HFF-Myc (cell line): ENCODE results near the gene BAX.
A peak's percentile ranks its signal among the peaks of the same experiment; 100 is the strongest.

Experiments used
- DNase-seq: peaks from one replicate; pipeline ENCODE4 v3.0.0-alpha.2; 2011; ENCODE audit warnings: low read depth; ENCODE audit errors: extremely low read depth
- H3K4me3 ChIP-seq: replicated peaks from 2 replicates; pipeline ENCODE4 v1.5.1; 2011; ENCODE audit warnings: low read depth, mild to moderate bottlenecking, control low read depth, low read length
- TF ChIP-seq, protein P1 (sequence below): IDR thresholded peaks from 2 replicates; pipeline ENCODE4 v1.5.1; 2012; ENCODE audit warnings: mild to moderate bottlenecking, low read depth, low read length, control low read depth; ENCODE audit errors: missing control alignments

The BAX gene

DNA sequence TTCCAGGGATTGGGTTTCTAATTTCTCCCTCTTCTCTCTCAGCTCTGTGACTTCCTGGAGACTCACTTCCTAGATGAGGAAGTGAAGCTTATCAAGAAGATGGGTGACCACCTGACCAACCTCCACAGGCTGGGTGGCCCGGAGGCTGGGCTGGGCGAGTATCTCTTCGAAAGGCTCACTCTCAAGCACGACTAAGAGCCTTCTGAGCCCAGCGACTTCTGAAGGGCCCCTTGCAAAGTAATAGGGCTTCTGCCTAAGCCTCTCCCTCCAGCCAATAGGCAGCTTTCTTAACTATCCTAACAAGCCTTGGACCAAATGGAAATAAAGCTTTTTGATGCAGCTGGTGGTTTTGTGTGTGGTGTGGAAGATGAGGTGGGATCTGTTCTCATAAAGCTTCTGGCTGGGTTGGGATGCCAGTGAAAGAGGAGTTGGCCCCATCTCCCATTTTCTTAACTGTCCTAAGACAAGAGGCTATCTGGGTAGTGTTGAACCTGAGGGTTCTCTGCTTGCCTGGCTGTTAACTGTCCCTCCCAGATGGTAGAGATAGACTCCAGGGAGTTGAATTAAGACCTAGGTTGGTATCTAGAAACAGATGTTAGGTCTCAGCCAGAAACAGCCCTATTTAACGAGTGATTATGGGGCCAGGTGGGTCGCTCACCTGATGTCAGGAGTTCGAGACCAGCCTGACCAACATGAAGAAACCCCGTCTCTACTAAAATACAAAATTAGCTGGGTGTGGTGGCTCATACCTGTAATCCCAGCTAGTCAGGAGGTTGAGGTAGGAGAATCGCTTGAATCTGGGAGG is 12.1 kb downstream of the BAX start:
- TF ChIP-seq, protein P1, sequence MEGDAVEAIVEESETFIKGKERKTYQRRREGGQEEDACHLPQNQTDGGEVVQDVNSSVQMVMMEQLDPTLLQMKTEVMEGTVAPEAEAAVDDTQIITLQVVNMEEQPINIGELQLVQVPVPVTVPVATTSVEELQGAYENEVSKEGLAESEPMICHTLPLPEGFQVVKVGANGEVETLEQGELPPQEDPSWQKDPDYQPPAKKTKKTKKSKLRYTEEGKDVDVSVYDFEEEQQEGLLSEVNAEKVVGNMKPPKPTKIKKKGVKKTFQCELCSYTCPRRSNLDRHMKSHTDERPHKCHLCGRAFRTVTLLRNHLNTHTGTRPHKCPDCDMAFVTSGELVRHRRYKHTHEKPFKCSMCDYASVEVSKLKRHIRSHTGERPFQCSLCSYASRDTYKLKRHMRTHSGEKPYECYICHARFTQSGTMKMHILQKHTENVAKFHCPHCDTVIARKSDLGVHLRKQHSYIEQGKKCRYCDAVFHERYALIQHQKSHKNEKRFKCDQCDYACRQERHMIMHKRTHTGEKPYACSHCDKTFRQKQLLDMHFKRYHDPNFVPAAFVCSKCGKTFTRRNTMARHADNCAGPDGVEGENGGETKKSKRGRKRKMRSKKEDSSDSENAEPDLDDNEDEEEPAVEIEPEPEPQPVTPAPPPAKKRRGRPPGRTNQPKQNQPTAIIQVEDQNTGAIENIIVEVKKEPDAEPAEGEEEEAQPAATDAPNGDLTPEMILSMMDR = no peak
- H3K4me3 ChIP-seq = peak overlapping the region; percentile 91
- no peak for DNase-seq

GRCh38 chr19:48967346-48968178 is 12.9 kb downstream of the BAX start:
- no peak overlapping the region for H3K4me3 ChIP-seq
- DNase-seq = no peak
- TF ChIP-seq, protein P1 = no peak

- DNase-seq = no peak
- TF ChIP-seq, protein P1 = no peak
- no peak overlapping the region for H3K4me3 ChIP-seq
Measured at GRCh38 chr19:48968179-48968661, 13.5 kb downstream of the BAX start.

GRCh38 chr19:48968813-48969218 is 14.1 kb downstream of the BAX start:
- TF ChIP-seq, protein P1 = no peak
- no peak overlapping the region for H3K4me3 ChIP-seq
- no peak for DNase-seq

GRCh38 chr19:48969276-48970138 is 14.8 kb downstream of the BAX start:
- H3K4me3 ChIP-seq = no peak overlapping the region
- TF ChIP-seq, protein P1 = no peak
- DNase-seq = no peak

DNA sequence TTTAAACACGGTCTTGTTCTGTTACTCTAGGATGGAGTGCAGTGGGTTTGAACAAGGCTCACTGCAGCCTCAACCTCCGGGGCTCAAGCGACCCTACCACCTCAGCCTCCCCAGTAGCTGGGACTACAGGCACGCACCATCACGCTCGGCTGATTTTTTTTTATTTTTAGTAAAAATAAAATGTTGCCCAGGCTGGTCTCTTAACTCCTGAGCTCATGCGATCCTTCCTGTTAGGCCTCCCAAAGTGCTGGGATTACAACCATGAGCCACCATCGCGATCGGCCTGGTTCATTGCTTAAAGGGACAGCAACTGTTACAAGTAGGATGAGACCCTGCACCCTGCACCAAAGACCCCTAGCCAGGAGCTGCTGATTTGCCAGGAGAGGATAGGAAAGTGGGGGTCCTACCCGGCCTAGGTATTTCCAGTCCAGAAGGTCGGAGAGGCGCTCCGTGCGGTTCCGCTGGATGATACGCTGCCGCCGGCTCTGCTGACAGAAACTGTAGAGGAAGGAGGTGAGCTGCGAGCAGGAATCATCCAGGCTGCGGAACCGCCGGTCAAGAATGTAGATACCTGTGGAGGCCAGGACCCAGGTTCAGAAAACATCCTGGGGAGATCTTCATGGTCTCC is 15.6 kb downstream of the BAX start:
- TF ChIP-seq, protein P1 = no peak
- no peak for DNase-seq
- H3K4me3 ChIP-seq = no peak overlapping the region
